Measurements from ENCODE around the gene COL21A1. TPM values are rescaled to one million over a fixed set of nuclear protein-coding genes. Genes with fewer than 3 reads are reported as not detected.
"Not testable (repeated sequence)": the region's sequence is repeated elsewhere in the genome, so short reads cannot be mapped to it uniquely, and the experiment has no call there.

COL21A1 gene
- total RNA-seq, 1 donor: 19.2 TPM

- Histone ChIP-seq H3K4me2 (ENCODE audit: insufficient read depth, low read length) (no peak overlapping the region), H3K9me3 (ENCODE audit: low read depth, low read length) (no peaks in the 10 kb centered on the region), H3K79me2 (ENCODE audit: insufficient read depth, low read length) (no peaks in the 10 kb centered on the region), H3K4me3 (ENCODE audit: insufficient read depth, low read length) (no peak overlapping the region), H3K27ac (ENCODE audit: low read depth, low read length) (no peak overlapping the region), H3K27me3 (ENCODE audit: insufficient read depth, low read length) (no peaks in the 10 kb centered on the region), H3K36me3 (ENCODE audit: insufficient read depth, low read length) (no peaks in the 10 kb centered on the region), H4K20me1 (ENCODE audit: insufficient read depth, low read length) (no peaks in the 10 kb centered on the region), H2AFZ (ENCODE audit: low read length) (peak overlapping the region; percentile 21), H3K4me1 (ENCODE audit: insufficient read depth, low read length) (peaks cover 9% of the 10 kb centered on the region)
- TF ChIP-seq, protein P1, sequence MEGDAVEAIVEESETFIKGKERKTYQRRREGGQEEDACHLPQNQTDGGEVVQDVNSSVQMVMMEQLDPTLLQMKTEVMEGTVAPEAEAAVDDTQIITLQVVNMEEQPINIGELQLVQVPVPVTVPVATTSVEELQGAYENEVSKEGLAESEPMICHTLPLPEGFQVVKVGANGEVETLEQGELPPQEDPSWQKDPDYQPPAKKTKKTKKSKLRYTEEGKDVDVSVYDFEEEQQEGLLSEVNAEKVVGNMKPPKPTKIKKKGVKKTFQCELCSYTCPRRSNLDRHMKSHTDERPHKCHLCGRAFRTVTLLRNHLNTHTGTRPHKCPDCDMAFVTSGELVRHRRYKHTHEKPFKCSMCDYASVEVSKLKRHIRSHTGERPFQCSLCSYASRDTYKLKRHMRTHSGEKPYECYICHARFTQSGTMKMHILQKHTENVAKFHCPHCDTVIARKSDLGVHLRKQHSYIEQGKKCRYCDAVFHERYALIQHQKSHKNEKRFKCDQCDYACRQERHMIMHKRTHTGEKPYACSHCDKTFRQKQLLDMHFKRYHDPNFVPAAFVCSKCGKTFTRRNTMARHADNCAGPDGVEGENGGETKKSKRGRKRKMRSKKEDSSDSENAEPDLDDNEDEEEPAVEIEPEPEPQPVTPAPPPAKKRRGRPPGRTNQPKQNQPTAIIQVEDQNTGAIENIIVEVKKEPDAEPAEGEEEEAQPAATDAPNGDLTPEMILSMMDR (IDR thresholded peaks at IDR 0.05; ENCODE audit: extremely low read depth, low read depth, low read length): no peak
- DNase-seq (ENCODE audit: insufficient read length, low spot score, missing footprints): no peak
Measured at GRCh38 chr6:56022678-56023077, 224.7 kb downstream of the COL21A1 start.

DNA sequence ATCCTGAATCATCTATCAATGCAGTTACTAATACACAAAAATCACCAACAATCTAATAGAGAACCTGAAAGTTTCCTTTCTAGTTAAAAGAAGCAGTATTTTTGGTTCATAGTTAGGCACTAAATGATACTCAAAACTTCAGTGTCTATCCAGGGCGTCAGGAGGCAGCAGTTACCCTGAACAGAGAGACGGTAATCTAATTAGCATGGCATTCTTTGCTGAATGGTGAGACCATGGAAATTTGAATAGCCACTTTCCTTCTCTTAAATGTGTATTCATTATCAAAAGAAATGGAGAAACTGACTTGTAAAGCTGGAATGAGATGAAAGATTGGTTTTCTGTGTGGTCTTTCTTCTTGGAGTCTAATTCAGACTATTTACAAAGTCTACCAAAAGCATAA, 225.4 kb downstream of the COL21A1 start:
- TF ChIP-seq, protein P1 (IDR thresholded peaks at IDR 0.05; ENCODE audit: extremely low read depth, low read depth, low read length): peak; percentile 45
- H3K9me3 ChIP-seq (ENCODE audit: low read depth, low read length): no peaks in the 10 kb centered on the region
- no peak for DNase-seq (ENCODE audit: insufficient read length, low spot score, missing footprints)
- peak overlapping the region; percentile 10 for H3K4me2 ChIP-seq (ENCODE audit: insufficient read depth, low read length)
- H3K79me2 ChIP-seq (ENCODE audit: insufficient read depth, low read length): no peaks in the 10 kb centered on the region
- H2AFZ ChIP-seq (ENCODE audit: low read length): peak overlapping the region; percentile 49
- H3K27ac ChIP-seq (ENCODE audit: low read depth, low read length): no peak overlapping the region
- H3K4me1 ChIP-seq (ENCODE audit: insufficient read depth, low read length): peaks cover 9% of the 10 kb centered on the region
- H4K20me1 ChIP-seq (ENCODE audit: insufficient read depth, low read length): no peaks in the 10 kb centered on the region
- H3K4me3 ChIP-seq (ENCODE audit: insufficient read depth, low read length): no peak overlapping the region
- no peaks in the 10 kb centered on the region for H3K36me3 ChIP-seq (ENCODE audit: insufficient read depth, low read length)
- H3K27me3 ChIP-seq (ENCODE audit: insufficient read depth, low read length): no peaks in the 10 kb centered on the region

- TF ChIP-seq, protein P1 (IDR thresholded peaks at IDR 0.05; ENCODE audit: extremely low read depth, low read depth, low read length): no peak
- Histone ChIP-seq H3K27ac (ENCODE audit: low read depth, low read length) (no peak overlapping the region), H2AFZ (ENCODE audit: low read length) (no peak overlapping the region), H3K4me1 (ENCODE audit: insufficient read depth, low read length) (no peaks in the 10 kb centered on the region), H3K9me3 (ENCODE audit: low read depth, low read length) (no peaks in the 10 kb centered on the region), H4K20me1 (ENCODE audit: insufficient read depth, low read length) (no peaks in the 10 kb centered on the region), H3K36me3 (ENCODE audit: insufficient read depth, low read length) (no peaks in the 10 kb centered on the region), H3K79me2 (ENCODE audit: insufficient read depth, low read length) (no peaks in the 10 kb centered on the region), H3K27me3 (ENCODE audit: insufficient read depth, low read length) (no peaks in the 10 kb centered on the region), H3K4me3 (ENCODE audit: insufficient read depth, low read length) (no peak overlapping the region), H3K4me2 (ENCODE audit: insufficient read depth, low read length) (no peak overlapping the region)
- DNase-seq (ENCODE audit: insufficient read length, low spot score, missing footprints): no peak
Measured at GRCh38 chr6:56019973-56020372, 227.4 kb downstream of the COL21A1 start.

- Histone ChIP-seq H2AFZ (ENCODE audit: low read length) (no peak overlapping the region), H3K27ac (ENCODE audit: low read depth, low read length) (no peak overlapping the region), H3K4me3 (ENCODE audit: insufficient read depth, low read length) (no peak overlapping the region), H3K79me2 (ENCODE audit: insufficient read depth, low read length) (no peaks in the 10 kb centered on the region), H4K20me1 (ENCODE audit: insufficient read depth, low read length) (no peaks in the 10 kb centered on the region), H3K9me3 (ENCODE audit: low read depth, low read length) (no peaks in the 10 kb centered on the region), H3K4me1 (ENCODE audit: insufficient read depth, low read length) (no peaks in the 10 kb centered on the region), H3K36me3 (ENCODE audit: insufficient read depth, low read length) (no peaks in the 10 kb centered on the region), H3K27me3 (ENCODE audit: insufficient read depth, low read length) (no peaks in the 10 kb centered on the region), H3K4me2 (ENCODE audit: insufficient read depth, low read length) (no peak overlapping the region)
- TF ChIP-seq, protein P1 (IDR thresholded peaks at IDR 0.05; ENCODE audit: extremely low read depth, low read depth, low read length): no peak
- DNase-seq (ENCODE audit: insufficient read length, low spot score, missing footprints): no peak
Measured at GRCh38 chr6:56017198-56017597, 230.2 kb downstream of the COL21A1 start.

DNA sequence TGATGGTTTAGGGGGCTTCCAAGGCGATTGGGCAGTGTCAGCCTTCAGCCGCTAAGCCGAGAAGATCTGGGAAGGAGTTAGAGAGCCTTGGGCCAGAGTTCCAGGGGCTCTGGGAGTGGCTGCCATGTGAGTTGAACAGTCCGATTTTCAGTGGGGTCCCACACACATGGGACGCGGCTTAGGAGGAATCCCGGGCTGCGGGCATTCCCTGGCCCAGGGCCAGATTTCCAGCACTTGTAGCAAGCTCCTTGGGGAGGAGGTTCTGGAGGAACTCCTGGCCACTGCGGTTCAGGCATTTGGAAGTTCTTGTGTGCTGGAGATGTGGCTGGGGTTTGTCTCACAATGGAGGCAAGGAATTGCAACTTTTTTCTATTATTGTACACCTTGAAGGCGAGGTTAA, 233.3 kb downstream of the COL21A1 start:
- H3K4me1 ChIP-seq (ENCODE audit: insufficient read depth, low read length): peaks cover 11% of the 10 kb centered on the region
- not testable (repeated sequence) for H4K20me1 ChIP-seq (ENCODE audit: insufficient read depth, low read length); H2AFZ ChIP-seq (ENCODE audit: low read length); H3K27ac ChIP-seq (ENCODE audit: low read depth, low read length); DNase-seq (ENCODE audit: insufficient read length, low spot score, missing footprints); H3K4me2 ChIP-seq (ENCODE audit: insufficient read depth, low read length); H3K27me3 ChIP-seq (ENCODE audit: insufficient read depth, low read length); H3K9me3 ChIP-seq (ENCODE audit: low read depth, low read length); H3K4me3 ChIP-seq (ENCODE audit: insufficient read depth, low read length); H3K36me3 ChIP-seq (ENCODE audit: insufficient read depth, low read length); H3K79me2 ChIP-seq (ENCODE audit: insufficient read depth, low read length)

All from osteoblast (primary cell).